IPS-15b (cell line): ENCODE results near the gene AFF2.

ENCODE experiments used
- H3K27me3 ChIP-seq: one replicate; pipeline ENCODE4 v1.6.1; 2013; ENCODE audit warnings: low read length; ENCODE audit not compliant: control insufficient read depth, insufficient read depth
- H3K36me3 ChIP-seq: one replicate; pipeline ENCODE4 v1.6.1; 2013; ENCODE audit warnings: low read length; ENCODE audit not compliant: control insufficient read depth, insufficient read depth
- H3K4me1 ChIP-seq: one replicate; pipeline ENCODE4 v1.6.1; 2013; ENCODE audit warnings: mild to moderate bottlenecking, low read length; ENCODE audit not compliant: control insufficient read depth, insufficient read depth
- H3K4me3 ChIP-seq: one replicate; pipeline ENCODE4 v1.5.1; 2013; ENCODE audit warnings: low read depth, low read length
- H3K9ac ChIP-seq: one replicate; pipeline ENCODE4 v1.6.1; 2013; ENCODE audit warnings: low read depth, mild to moderate bottlenecking, low read length
- H3K9me3 ChIP-seq: one replicate; pipeline ENCODE4 v1.6.1; 2013; ENCODE audit warnings: mild to moderate bottlenecking, low read length; ENCODE audit not compliant: control insufficient read depth, insufficient read depth

Gene AFF2

GRCh38 chrX:149037281-149037870 lies 537.0 kb downstream of the AFF2 start:
- H3K9me3 ChIP-seq, result no peaks in the 10 kb centered on the region
- no peaks in the 10 kb centered on the region for H3K27me3 ChIP-seq
- H3K4me1 ChIP-seq, result no peaks in the 10 kb centered on the region
- no peak overlapping the region for H3K4me3 ChIP-seq
- H3K9ac ChIP-seq, result no peak overlapping the region
- no peaks in the 10 kb centered on the region for H3K36me3 ChIP-seq

DNA sequence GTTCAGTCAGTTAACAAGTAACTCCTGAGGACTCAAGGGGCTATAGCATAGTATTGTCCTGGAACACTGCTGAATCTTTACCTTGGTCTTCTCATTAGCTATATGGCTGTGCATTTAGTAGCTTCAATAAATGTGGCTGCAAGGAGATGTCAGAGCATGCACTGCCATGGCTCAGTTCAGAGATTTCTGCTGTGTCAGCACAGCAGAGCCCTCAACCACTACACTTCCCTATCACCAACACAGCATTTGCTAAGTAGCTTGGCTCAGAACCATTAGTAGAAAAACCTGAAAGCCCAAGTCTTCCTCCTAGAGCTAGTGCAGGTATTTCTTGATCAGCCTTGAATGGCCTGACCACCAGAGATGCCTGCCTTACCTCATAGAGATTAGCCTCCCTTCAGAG lies 538.6 kb downstream of the AFF2 start:
- Histone ChIP-seq H3K4me3 (no peak overlapping the region), H3K36me3 (no peaks in the 10 kb centered on the region), H3K4me1 (no peaks in the 10 kb centered on the region), H3K9ac (no peak overlapping the region), H3K9me3 (no peaks in the 10 kb centered on the region), H3K27me3 (no peaks in the 10 kb centered on the region)

- Histone ChIP-seq H3K4me3 (no peak overlapping the region), H3K9me3 (no peaks in the 10 kb centered on the region), H3K27me3 (no peaks in the 10 kb centered on the region), H3K9ac (no peak overlapping the region), H3K4me1 (no peaks in the 10 kb centered on the region), H3K36me3 (no peaks in the 10 kb centered on the region)
Measured at GRCh38 chrX:149040873-149041535, 540.6 kb downstream of the AFF2 start.

DNA sequence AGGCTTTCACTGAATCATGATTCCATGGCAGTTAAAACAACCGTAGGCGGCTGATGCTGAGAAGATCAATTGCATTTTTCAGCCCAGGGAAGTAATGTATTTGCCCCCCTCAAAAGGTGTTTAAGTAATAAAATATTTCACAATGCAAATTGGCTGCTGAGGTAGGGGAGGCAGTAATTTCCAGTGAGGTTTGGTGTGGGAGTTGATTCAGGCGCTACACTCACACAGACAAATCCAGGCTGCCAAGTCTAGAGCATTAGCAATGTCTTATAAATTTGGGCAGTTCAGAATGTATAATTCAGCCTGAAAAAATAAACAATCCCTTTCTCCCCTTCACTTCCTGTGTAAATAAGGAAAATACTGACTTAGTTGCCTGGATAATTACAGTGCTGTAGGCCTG lies 543.0 kb downstream of the AFF2 start:
- Histone ChIP-seq H3K4me3 (no peak overlapping the region), H3K9me3 (no peaks in the 10 kb centered on the region), H3K27me3 (no peaks in the 10 kb centered on the region), H3K36me3 (no peaks in the 10 kb centered on the region), H3K4me1 (no peaks in the 10 kb centered on the region), H3K9ac (no peak overlapping the region)

- Histone ChIP-seq H3K9ac (no peak overlapping the region), H3K36me3 (no peaks in the 10 kb centered on the region), H3K4me3 (no peak overlapping the region), H3K27me3 (no peaks in the 10 kb centered on the region), H3K9me3 (no peaks in the 10 kb centered on the region), H3K4me1 (no peaks in the 10 kb centered on the region)
Measured at GRCh38 chrX:149044471-149044870, 544.1 kb downstream of the AFF2 start.

DNA sequence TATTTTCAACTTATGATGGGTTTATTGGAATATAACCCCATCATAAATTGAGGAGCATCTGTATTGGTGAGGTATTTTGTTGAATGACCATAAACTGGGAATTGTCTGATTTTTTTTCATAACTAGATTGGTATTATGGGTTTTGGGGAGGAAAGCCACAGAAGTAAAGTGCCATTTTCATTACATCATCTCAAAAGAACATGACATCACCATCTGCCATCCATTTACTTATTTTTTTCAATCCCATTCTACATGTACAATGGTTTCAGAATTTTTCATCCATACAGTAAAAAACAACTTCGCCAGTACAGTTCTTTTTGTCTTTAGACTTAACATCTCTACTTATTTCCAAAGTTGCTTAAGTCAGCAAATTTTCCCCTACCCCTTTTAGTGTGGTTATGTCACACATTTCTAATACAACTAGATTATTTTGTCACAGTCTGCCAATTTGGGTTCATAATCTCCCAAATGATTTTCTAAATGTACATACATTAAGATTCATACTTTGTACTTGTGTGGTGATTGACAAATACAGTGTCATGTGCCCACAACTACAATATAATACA lies 545.3 kb downstream of the AFF2 start:
- no peak overlapping the region for H3K9ac ChIP-seq

More for the DNA sequence above, 545.3 kb downstream of the AFF2 start:
- no peaks in the 10 kb centered on the region for H3K36me3 ChIP-seq
- no peaks in the 10 kb centered on the region for H3K9me3 ChIP-seq
- no peaks in the 10 kb centered on the region for H3K4me1 ChIP-seq
- no peaks in the 10 kb centered on the region for H3K27me3 ChIP-seq
- H3K4me3 ChIP-seq, result no peak overlapping the region
